Prostate gland (tissue), 2 donors: Measurements from ENCODE around the gene SNRPN. TPM values are rescaled to one million over a fixed set of nuclear protein-coding genes. Genes with fewer than 3 reads are reported as not detected.
"Not testable (repeated sequence)": the region's sequence is repeated elsewhere in the genome, so short reads cannot be mapped to it uniquely, and the experiment has no call there.

Experiments used
- DNase-seq: peaks from one replicate; pipeline ENCODE4 v3.0.0-alpha.2; 2019; ENCODE audit warnings: low spot score
- H3K27ac ChIP-seq, 2 donors: fragments of 200-600 bp; sonication (generic); 2 replicates each; pipeline ENCODE4 v1.5.1; 2017 to 2019
- H3K27me3 ChIP-seq: fragments of 200-600 bp; sonication (generic); replicated peaks from 2 replicates; pipeline ENCODE4 v1.5.1; 2019; ENCODE audit not compliant: insufficient read depth
- H3K36me3 ChIP-seq, 2 donors: fragments of 200-600 bp; sonication (generic); 1 replicate in 1 of 2; 2 replicates in 1 of 2; pipeline versions ENCODE4 v1.5.1 to v1.8.1; 2017 to 2019
- H3K4me1 ChIP-seq: fragments of 200-600 bp; sonication (generic); replicated peaks from 2 replicates; pipeline ENCODE4 v1.5.1; 2019
- H3K4me3 ChIP-seq, 2 donors: fragments of 200-600 bp; sonication (generic); 2 replicates each; pipeline ENCODE4 v1.5.1; 2017 to 2019
- H3K9me3 ChIP-seq: fragments of 200-600 bp; sonication (generic); 2 replicates; pipeline ENCODE4 v1.5.1; 2017
- CTCF ChIP-seq, 4 experiments: fragments of 200-600 bp in 2 of 4; fragments of 450-650 bp in 2 of 4; sonication (generic) in 2 of 4; IDR thresholded peaks; 1 replicate in 3 of 4; 2 replicates in 1 of 4; pipeline ENCODE4 v1.5.1; 2016 to 2019; ENCODE audit warnings: antibody characterized with exemption in 4 of 4, mild to moderate bottlenecking in 2 of 4, moderate library complexity in 2 of 4
- POLR2A ChIP-seq: fragments of 450-650 bp; IDR thresholded peaks from one replicate; pipeline ENCODE4 v1.6.1; 2016; ENCODE audit warnings: antibody characterized with exemption, mild to moderate bottlenecking
- POLR2AphosphoS5 ChIP-seq: sonication (generic); formaldehyde crosslinking; IDR thresholded peaks from one replicate; pipeline ENCODE4 v1.6.1; 2017; ENCODE audit warnings: antibody characterized with exemption
- WGBS: methylation state at CpG from one replicate; pipeline ENCODE4 v1.1.5; 2018; 5-methylcytosine and 5-hydroxymethylcytosine counted together
- intact Hi-C: fragments of 100-400 bp; cut with DNase I; formaldehyde crosslinking; loops from one replicate; pipeline ENCODE4 v1.14.2; 2022
- total RNA-seq, 2 donors: library from RNA; depleted of rRNA; stranded (reverse); fragments of >200 nt; gene quantifications; one replicate each; pipeline ENCODE4 v1.1.0, GENCODE V29; 2016

SNRPN gene
- total RNA-seq, 2 donors from 2014 or later: 312 to 514 TPM

- no peaks in the 10 kb centered on the region for H3K4me1 ChIP-seq
- WGBS: 75% methylated on average over 4 of the region's 4 CpGs
- TF ChIP-seq POLR2AphosphoS5 (no peak), POLR2A (no peak), CTCF (IDR thresholded peaks at IDR 0.05) (no peak)
- peaks cover 0 to 1% of the 10 kb centered on the region in 2 donors for H3K36me3 ChIP-seq
- H3K27me3 ChIP-seq: no peaks in the 10 kb centered on the region
- no peak overlapping the region for H3K27ac ChIP-seq
- intact Hi-C loops: no loop called here
- no peak overlapping the region for H3K4me3 ChIP-seq
- no peaks in the 10 kb centered on the region for H3K9me3 ChIP-seq
- DNase-seq: no peak
Measured at GRCh38 chr15:24966364-24967103, 11.7 kb downstream of the SNRPN start.

GRCh38 chr15:24971052-24971451 is 16.3 kb downstream of the SNRPN start:
- no peak for DNase-seq
- Histone ChIP-seq H3K27ac (no peak overlapping the region), H3K36me3 (peaks cover 0 to 6% of the 10 kb centered on the region in 2 donors), H3K4me3 (no peak overlapping the region), H3K9me3 (no peaks in the 10 kb centered on the region), H3K4me1 (no peaks in the 10 kb centered on the region), H3K27me3 (no peaks in the 10 kb centered on the region)
- 81% methylated on average over 3 of the region's 3 CpGs for WGBS
- intact Hi-C loops: no loop called here
- TF ChIP-seq POLR2A (no peak), CTCF (IDR thresholded peaks at IDR 0.05) (no peak), POLR2AphosphoS5 (no peak)

- Histone ChIP-seq H3K36me3 (peaks cover 0 to 6% of the 10 kb centered on the region in 2 donors), H3K4me1 (no peaks in the 10 kb centered on the region), H3K27me3 (no peaks in the 10 kb centered on the region), H3K27ac (no peak overlapping the region), H3K4me3 (no peak overlapping the region), H3K9me3 (no peaks in the 10 kb centered on the region)
- TF ChIP-seq CTCF (IDR thresholded peaks at IDR 0.05): no peak
- no peak for TF ChIP-seq POLR2A
- no peak for TF ChIP-seq POLR2AphosphoS5
- no peak for DNase-seq
- intact Hi-C loops: no loop called here
- 91% methylated on average over 8 of the region's 8 CpGs for WGBS
Measured at GRCh38 chr15:24971772-24972171, 17.0 kb downstream of the SNRPN start.

- intact Hi-C loops, H3K4me1 ChIP-seq, H3K36me3 ChIP-seq, H3K27me3 ChIP-seq, H3K4me3 ChIP-seq, DNase-seq, H3K27ac ChIP-seq, H3K9me3 ChIP-seq: not testable (repeated sequence)
- WGBS: 97% methylated on average over 5 of the region's 5 CpGs
Measured at GRCh38 chr15:24972707-24973106, 17.9 kb downstream of the SNRPN start.

- TF ChIP-seq POLR2A (no peak), CTCF (IDR thresholded peaks at IDR 0.05) (no peak), POLR2AphosphoS5 (no peak)
- peaks cover 4 to 13% of the 10 kb centered on the region in 2 donors for H3K36me3 ChIP-seq
- H3K9me3 ChIP-seq: no peaks in the 10 kb centered on the region
- H3K4me1 ChIP-seq: no peaks in the 10 kb centered on the region
- H3K27me3 ChIP-seq: no peaks in the 10 kb centered on the region
- H3K27ac ChIP-seq: no peak overlapping the region
- H3K4me3 ChIP-seq: no peak overlapping the region
- 93% methylated on average over 3 of the region's 3 CpGs for WGBS
- intact Hi-C loops: no loop called here
- no peak for DNase-seq
Measured at GRCh38 chr15:24976932-24977331, 22.1 kb downstream of the SNRPN start.
